ENCODE data around the gene PTPN11.
"Not testable (repeated sequence)": the region's sequence is repeated elsewhere in the genome, so short reads cannot be mapped to it uniquely, and the experiment has no call there.

- not testable (repeated sequence) for TF ChIP-seq POLR2A (IDR thresholded peaks at IDR 0.05; ENCODE audit: low read length); GATA1 (IDR thresholded peaks at IDR 0.05; ENCODE audit: low read depth, low read length)
These were observed 101.1 kb downstream of the PTPN11 start for GRCh38 chr12:112519841-112520340.

Measured in erythroblast (primary cell).